GM12801 (cell line): ENCODE results near the gene NTRK3.

Experiments
- CTCF ChIP-seq: IDR thresholded peaks from one replicate; pipeline ENCODE4 v1.5.1; 2011; ENCODE audit warnings: control low read depth; ENCODE audit not compliant: insufficient read length; ENCODE audit errors: extremely low read depth

The NTRK3 gene

GRCh38 chr15:88147760-88148159 is 108.8 kb downstream of the NTRK3 start:
- no peak for TF ChIP-seq CTCF

GRCh38 chr15:88144921-88145653 is 111.5 kb downstream of the NTRK3 start:
- TF ChIP-seq CTCF = no peak

GRCh38 chr15:88142121-88142520 is 114.4 kb downstream of the NTRK3 start:
- no peak for TF ChIP-seq CTCF

GRCh38 chr15:88141269-88141889 is 115.2 kb downstream of the NTRK3 start:
- no peak for TF ChIP-seq CTCF

GRCh38 chr15:88140398-88140797 is 116.1 kb downstream of the NTRK3 start:
- TF ChIP-seq CTCF = no peak

DNA sequence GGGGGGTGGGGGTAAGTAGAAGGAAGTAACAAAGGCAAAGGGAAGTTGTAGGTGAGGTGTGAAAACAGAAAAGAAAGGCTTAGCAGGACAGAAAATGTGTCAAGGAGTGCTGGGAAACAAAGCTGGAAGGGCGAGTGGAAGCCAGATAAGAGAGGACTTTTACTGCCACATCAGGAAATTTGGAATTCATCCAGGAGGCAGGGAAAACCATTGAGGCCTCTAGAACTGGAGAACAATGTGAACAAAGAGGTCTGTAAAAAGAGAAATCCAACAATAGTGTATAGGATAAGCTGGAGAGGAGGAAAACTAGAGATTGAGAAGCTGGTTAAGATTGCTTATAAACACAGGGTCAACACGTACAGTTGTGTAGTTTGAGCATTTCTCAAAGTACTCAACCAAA is 116.6 kb downstream of the NTRK3 start:
- no peak for TF ChIP-seq CTCF

DNA sequence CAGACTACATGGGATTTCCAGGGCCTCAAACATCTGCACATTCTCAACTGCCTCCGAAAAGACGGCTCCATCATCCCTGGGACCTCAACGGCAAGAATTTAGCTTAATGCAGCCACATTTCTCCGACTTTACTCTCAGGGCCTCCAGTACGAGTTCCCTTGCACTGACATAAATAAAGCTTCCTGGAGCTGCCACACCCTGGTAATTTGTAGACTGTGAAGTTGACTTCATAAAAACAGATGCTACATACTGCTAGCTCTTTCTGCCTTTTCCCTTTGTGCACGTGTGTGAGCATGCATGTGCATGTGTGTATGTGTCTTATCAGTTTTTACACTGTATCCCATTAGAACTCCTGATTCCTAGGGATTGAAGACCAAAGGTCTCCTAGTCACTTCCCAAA is 122.7 kb downstream of the NTRK3 start:
- TF ChIP-seq CTCF = no peak
